GM23248 (cell line): ENCODE measurements around the gene EXOC2. TPM values are rescaled to one million over a fixed set of nuclear protein-coding genes. Genes with fewer than 3 reads are reported as not detected.

Source experiments
- DNase-seq: peaks from one replicate; pipeline ENCODE4 v3.0.0-alpha.2; 2015
- H2AFZ ChIP-seq: fragments of 200-600 bp; sonication (generic); 2 replicates; pipeline ENCODE4 v1.6.1; 2016; ENCODE audit warnings: antibody characterized with exemption
- H3F3A ChIP-seq: fragments of 200-600 bp; sonication (generic); 2 replicates; pipeline ENCODE4 v1.6.1; 2016; ENCODE audit warnings: mild to moderate bottlenecking, antibody characterized with exemption, mixed run types; ENCODE audit not compliant: insufficient read depth
- H3K27ac ChIP-seq: fragments of 200-600 bp; sonication (generic); 2 replicates; pipeline ENCODE4 v1.5.1; 2016; ENCODE audit warnings: mild to moderate bottlenecking
- H3K27me3 ChIP-seq: fragments of 200-600 bp; sonication (generic); replicated peaks from 2 replicates; pipeline ENCODE4 v1.6.1; 2016; ENCODE audit warnings: mild to moderate bottlenecking; ENCODE audit not compliant: insufficient read depth
- H3K36me3 ChIP-seq: fragments of 200-600 bp; sonication (generic); 2 replicates; pipeline ENCODE4 v1.6.1; 2016; ENCODE audit warnings: low read depth, mild to moderate bottlenecking
- H3K4me1 ChIP-seq: fragments of 200-600 bp; sonication (generic); 2 replicates; pipeline ENCODE4 v1.6.1; 2016; ENCODE audit warnings: mild to moderate bottlenecking; ENCODE audit not compliant: insufficient read depth
- H3K4me2 ChIP-seq: fragments of 200-600 bp; sonication (generic); one replicate; pipeline ENCODE4 v1.6.1; 2016; ENCODE audit warnings: mild to moderate bottlenecking; ENCODE audit not compliant: unreplicated experiment
- H3K4me3 ChIP-seq: fragments of 200-600 bp; sonication (generic); 2 replicates; pipeline ENCODE4 v1.5.1; 2016; ENCODE audit warnings: mild to moderate bottlenecking
- H3K79me2 ChIP-seq: fragments of 200-600 bp; sonication (generic); 2 replicates; pipeline ENCODE4 v1.6.1; 2016; ENCODE audit warnings: mild to moderate bottlenecking; ENCODE audit not compliant: insufficient read depth
- H3K9ac ChIP-seq: fragments of 200-600 bp; sonication (generic); 2 replicates; pipeline ENCODE4 v1.6.1; 2016; ENCODE audit warnings: mild to moderate bottlenecking
- H3K9me2 ChIP-seq: fragments of 200-600 bp; sonication (generic); 2 replicates; pipeline ENCODE4 v1.6.1; 2016; ENCODE audit warnings: mixed run types, mild to moderate bottlenecking, moderate library complexity; ENCODE audit not compliant: insufficient read depth
- H3K9me3 ChIP-seq: fragments of 200-600 bp; sonication (generic); one replicate; pipeline ENCODE4 v1.6.1; 2017; ENCODE audit warnings: low read depth
- H4K20me1 ChIP-seq: fragments of 200-600 bp; sonication (generic); 2 replicates; pipeline ENCODE4 v1.6.0; 2016; ENCODE audit not compliant: insufficient read depth
- EZH2 ChIP-seq: fragments of 200-600 bp; sonication (generic); IDR thresholded peaks from 2 replicates; pipeline ENCODE4 v1.6.1; 2018; ENCODE audit warnings: antibody characterized with exemption, mild to moderate bottlenecking; ENCODE audit not compliant: insufficient read depth, poor library complexity, severe bottlenecking
- EZH2phosphoT487 ChIP-seq: fragments of 200-600 bp; sonication (generic); IDR thresholded peaks from 2 replicates; pipeline ENCODE4 v1.6.1; 2018; ENCODE audit warnings: antibody characterized with exemption, moderate library complexity, mild to moderate bottlenecking, low read depth; ENCODE audit not compliant: insufficient read depth
- WGBS, 2 experiments: methylation state at CpG; one replicate each; pipeline ENCODE4 v1.1.6; 2015 to 2017; ENCODE audit warnings: low lambda C conversion rate in 2 of 2, low coverage in 1 of 2; ENCODE audit errors: missing lambda C conversion rate in 2 of 2; 5-methylcytosine and 5-hydroxymethylcytosine counted together
- in situ Hi-C: fragments of 300-500 bp; cut with MboI; formaldehyde crosslinking; loops from 2 replicates; pipeline ENCODE4 v1.15.0; 2020
- polyA plus RNA-seq: library from polyadenylated mRNA; unstranded; fragments of >200 nt; fragmentation: Nextera tagmentation; extraction: Ambion mirVana; gene quantifications from 2 replicates; pipeline ENCODE4 v1.2.1, GENCODE V29; 2016
- total RNA-seq: library from RNA; depleted of rRNA; stranded (reverse); fragments of >200 nt; shearing (Covaris generic); gene quantifications from 2 replicates; pipeline ENCODE4 v1.2.3, GENCODE V29; 2014

The EXOC2 gene
- total and polyA plus RNA-seq, 2 experiments from 2014 or later = 17.5 to 32.9 TPM

GRCh38 chr6:485655-486170, 207.2 kb downstream of the EXOC2 start:
- DNase-seq = no peak
- H3K27ac ChIP-seq = no peak overlapping the region
- no peak overlapping the region for H3K4me2 ChIP-seq
- no peaks in the 10 kb centered on the region for H3K27me3 ChIP-seq
- H4K20me1 ChIP-seq = no peaks in the 10 kb centered on the region
- in situ Hi-C loops = no loop called here
- H2AFZ ChIP-seq = no peak overlapping the region
- no peaks in the 10 kb centered on the region for H3K4me1 ChIP-seq
- peaks cover 13% of the 10 kb centered on the region; the same call in 1 of the 2 replicates for H3K36me3 ChIP-seq
- no peaks in the 10 kb centered on the region for H3F3A ChIP-seq
- no peak for TF ChIP-seq EZH2
- H3K9me3 ChIP-seq = no peaks in the 10 kb centered on the region
- 96 to 98% methylated on average over 15 of the region's 15 CpGs for WGBS, 2 experiments
- H3K4me3 ChIP-seq = no peak overlapping the region
- H3K79me2 ChIP-seq = no peaks in the 10 kb centered on the region
- H3K9ac ChIP-seq = no peak overlapping the region
- H3K9me2 ChIP-seq = no peaks in the 10 kb centered on the region

- Histone ChIP-seq H3K79me2 (no peaks in the 10 kb centered on the region), H3K9me3 (no peaks in the 10 kb centered on the region), H3K9ac (no peak overlapping the region), H2AFZ (no peak overlapping the region), H3K27ac (no peak overlapping the region), H3K4me3 (no peak overlapping the region), H3K4me1 (no peaks in the 10 kb centered on the region), H3F3A (no peaks in the 10 kb centered on the region), H4K20me1 (no peaks in the 10 kb centered on the region), H3K27me3 (no peaks in the 10 kb centered on the region), H3K36me3 (peaks cover 13% of the 10 kb centered on the region; the same call in 1 of the 2 replicates), H3K9me2 (no peaks in the 10 kb centered on the region), H3K4me2 (no peak overlapping the region)
- TF ChIP-seq EZH2 (no peak), EZH2phosphoT487 (no peak)
- in situ Hi-C loops = no loop called here
- WGBS, 2 experiments = 97 to 99% methylated on average over 6 of the region's 6 CpGs
- no peak for DNase-seq
Observed at GRCh38 chr6:484746-485145, 208.2 kb downstream of the EXOC2 start.

- TF ChIP-seq EZH2 = no peak
- no peak for TF ChIP-seq EZH2phosphoT487
- peak; percentile 43 for DNase-seq
- H3F3A ChIP-seq = no peaks in the 10 kb centered on the region
- no peak overlapping the region for H3K4me2 ChIP-seq
- no peaks in the 10 kb centered on the region for H3K79me2 ChIP-seq
- peaks cover 13% of the 10 kb centered on the region; the same call in 1 of the 2 replicates for H3K36me3 ChIP-seq
- 96 to 97% methylated on average over 4 of the region's 4 CpGs for WGBS, 2 experiments
- H2AFZ ChIP-seq = no peak overlapping the region
- H3K27ac ChIP-seq = no peak overlapping the region
- H3K9ac ChIP-seq = no peak overlapping the region
- H3K9me2 ChIP-seq = no peaks in the 10 kb centered on the region
- no peaks in the 10 kb centered on the region for H4K20me1 ChIP-seq
- H3K27me3 ChIP-seq = no peaks in the 10 kb centered on the region
- H3K4me1 ChIP-seq = no peaks in the 10 kb centered on the region
- no peak overlapping the region for H3K4me3 ChIP-seq
- in situ Hi-C loops = no loop called here
- H3K9me3 ChIP-seq = no peaks in the 10 kb centered on the region
Observed at GRCh38 chr6:484086-484745, 208.7 kb downstream of the EXOC2 start.

- Histone ChIP-seq H4K20me1 (no peaks in the 10 kb centered on the region), H2AFZ (no peak overlapping the region), H3K9me2 (no peaks in the 10 kb centered on the region), H3K4me1 (no peaks in the 10 kb centered on the region), H3K36me3 (no peaks in the 10 kb centered on the region), H3K27me3 (peaks cover 9% of the 10 kb centered on the region), H3K4me2 (no peak overlapping the region), H3K27ac (no peak overlapping the region), H3K9me3 (no peaks in the 10 kb centered on the region), H3F3A (no peaks in the 10 kb centered on the region), H3K9ac (no peak overlapping the region), H3K4me3 (no peak overlapping the region), H3K79me2 (no peaks in the 10 kb centered on the region)
- 73% methylated on average over 13 to 14 of the region's 14 CpGs for WGBS, 2 experiments
- in situ Hi-C loops = no loop called here
- no peak for DNase-seq
- TF ChIP-seq EZH2 (no peak), EZH2phosphoT487 (no peak)
Observed at GRCh38 chr6:475314-475713, 217.6 kb downstream of the EXOC2 start.
